ENCODE data around the gene WDR5. TPM values are rescaled to one million over a fixed set of nuclear protein-coding genes. Genes with fewer than 3 reads are reported as not detected.

Gene WDR5
- total RNA-seq, 3 donors from 2014 or later: 16.0 to 17.7 (median 17.4) TPM

DNA sequence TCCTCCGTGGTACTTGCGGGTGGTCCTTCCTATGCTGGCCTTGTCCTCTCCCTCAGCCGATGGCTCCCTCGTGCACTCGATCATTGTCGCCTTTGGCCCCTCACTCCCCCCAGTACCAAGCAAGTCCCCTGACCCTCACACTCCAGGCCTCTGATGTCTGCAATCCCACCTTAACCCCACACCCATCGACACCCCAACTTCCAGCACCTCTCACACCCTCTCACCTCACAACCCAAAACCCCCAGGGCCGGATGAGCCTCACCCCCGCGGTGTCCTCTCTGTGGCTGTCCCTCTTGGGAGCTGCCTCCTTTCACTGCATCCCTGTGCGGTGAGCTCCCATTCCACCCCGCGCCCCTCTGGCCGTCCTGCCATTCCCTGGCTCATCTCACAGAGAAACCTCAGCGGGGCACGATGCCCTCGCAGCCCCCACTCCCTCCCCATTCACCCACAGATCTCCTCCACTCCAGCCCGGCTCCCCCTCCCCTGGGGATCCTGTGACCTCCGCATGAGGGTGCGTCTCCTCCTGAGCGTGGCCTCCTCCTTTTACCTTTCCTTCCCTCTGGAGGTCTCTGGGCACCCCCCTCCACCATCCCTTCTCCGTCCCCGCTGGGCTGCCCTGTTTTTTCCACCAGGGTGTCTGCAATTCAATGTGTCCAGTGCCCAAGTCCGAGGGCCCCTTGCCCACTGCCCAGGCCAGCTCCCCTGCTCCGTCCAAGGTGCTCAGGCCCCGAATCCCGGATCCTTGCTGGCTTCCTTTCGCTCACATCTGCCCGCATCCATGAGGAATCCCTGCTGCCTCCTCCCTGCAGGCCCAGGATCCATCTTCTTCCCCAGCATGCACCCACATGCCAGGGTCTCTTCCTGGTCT is 44.3 kb downstream of the WDR5 start:
- H3K4me3 ChIP-seq: no peak overlapping the region
- peak in 1 of 2 donors; percentile 46 for DNase-seq (ENCODE audit: low spot score in 2 of 2)
- intact Hi-C loops (cut with DNase I; ENCODE audit: low total_unique reads): no loop called here
- no peak overlapping the region for H3K27ac ChIP-seq
- H3K9me3 ChIP-seq: no peaks in the 10 kb centered on the region
- TF ChIP-seq POLR2AphosphoS5 (IDR thresholded peaks at IDR 0.05): no peak
- TF ChIP-seq CTCF (IDR thresholded peaks at IDR 0.05): no peak
- TF ChIP-seq POLR2A (IDR thresholded peaks at IDR 0.05): no peak
- H3K27me3 ChIP-seq: peaks cover 0 to 15% of the 10 kb centered on the region in 2 donors
- H3K4me1 ChIP-seq: peaks cover 0 to 4% of the 10 kb centered on the region in 2 donors
- H3K36me3 ChIP-seq: no peaks in the 10 kb centered on the region

GRCh38 chr9:134180786-134181647 is 45.1 kb downstream of the WDR5 start:
- Histone ChIP-seq H3K9me3 (no peaks in the 10 kb centered on the region), H3K27ac (no peak overlapping the region), H3K36me3 (no peaks in the 10 kb centered on the region), H3K4me1 (no peaks in the 10 kb centered on the region), H3K27me3 (peaks cover 0 to 14% of the 10 kb centered on the region in 2 donors), H3K4me3 (no peak overlapping the region)
- intact Hi-C loops (cut with DNase I; ENCODE audit: low total_unique reads): no loop called here
- no peak for DNase-seq (ENCODE audit: low spot score in 2 of 2)
- TF ChIP-seq POLR2A (IDR thresholded peaks at IDR 0.05): no peak
- TF ChIP-seq POLR2AphosphoS5 (IDR thresholded peaks at IDR 0.05): no peak
- TF ChIP-seq CTCF (IDR thresholded peaks at IDR 0.05): no peak

- intact Hi-C loops (cut with DNase I; ENCODE audit: low total_unique reads): no loop called here
- no peaks in the 10 kb centered on the region for H3K36me3 ChIP-seq
These were observed 45.8 kb downstream of the WDR5 start for GRCh38 chr9:134181648-134182034.

GRCh38 chr9:134182554-134183085 is 46.7 kb downstream of the WDR5 start:
- intact Hi-C loops (cut with DNase I; ENCODE audit: low total_unique reads): no loop called here
- TF ChIP-seq POLR2AphosphoS5 (IDR thresholded peaks at IDR 0.05) (no peak), CTCF (IDR thresholded peaks at IDR 0.05) (no peak), POLR2A (IDR thresholded peaks at IDR 0.05) (no peak)
- Histone ChIP-seq H3K9me3 (no peaks in the 10 kb centered on the region), H3K4me3 (no peak overlapping the region), H3K27ac (no peak overlapping the region), H3K36me3 (no peaks in the 10 kb centered on the region), H3K27me3 (peaks cover 0 to 6% of the 10 kb centered on the region in 2 donors), H3K4me1 (no peaks in the 10 kb centered on the region)
- DNase-seq (ENCODE audit: low spot score in 2 of 2): no peak

More at GRCh38 chr9:134181648-134182034, 45.8 kb downstream of the WDR5 start:
- DNase-seq (ENCODE audit: low spot score in 2 of 2): no peak
- Histone ChIP-seq H3K4me3 (no peak overlapping the region), H3K27ac (no peak overlapping the region), H3K9me3 (no peaks in the 10 kb centered on the region), H3K4me1 (no peaks in the 10 kb centered on the region), H3K27me3 (peaks cover 0 to 7% of the 10 kb centered on the region in 2 donors)
- TF ChIP-seq POLR2AphosphoS5 (IDR thresholded peaks at IDR 0.05) (no peak), CTCF (IDR thresholded peaks at IDR 0.05) (no peak), POLR2A (IDR thresholded peaks at IDR 0.05) (no peak)

All from breast epithelium (tissue), 4 donors.